Left ventricle myocardium inferior (tissue), 1 donor: Measurements from ENCODE around the gene RNF149. TPM values are rescaled to one million over a fixed set of nuclear protein-coding genes. Genes with fewer than 3 reads are reported as not detected.

Source experiments
- DNase-seq: peaks from one replicate; pipeline ENCODE4 v3.0.0-alpha.2; 2020
- H3K27ac ChIP-seq: fragments of 200-600 bp; replicated peaks from 2 replicates; pipeline ENCODE4 v1.8.0; 2021
- H3K27me3 ChIP-seq: fragments of 200-600 bp; 2 replicates; pipeline ENCODE4 v1.8.0; 2021; ENCODE audit warnings: low read depth
- H3K36me3 ChIP-seq: fragments of 200-600 bp; 2 replicates; pipeline ENCODE4 v1.8.0; 2021
- H3K4me1 ChIP-seq: fragments of 200-600 bp; 2 replicates; pipeline ENCODE4 v1.8.0; 2021
- H3K4me3 ChIP-seq: fragments of 200-600 bp; 2 replicates; pipeline ENCODE4 v1.8.0; 2021; ENCODE audit warnings: mild to moderate bottlenecking, moderate library complexity
- H3K9me3 ChIP-seq: fragments of 200-600 bp; replicated peaks from 2 replicates; pipeline ENCODE4 v1.8.0; 2021
- intact Hi-C: fragments of 100-400 bp; cut with micrococcal nuclease; formaldehyde crosslinking; loops from one replicate; pipeline ENCODE4 v1.11.0; 2022
- total RNA-seq: library from RNA; stranded (reverse); fragmentation: NEBNext Ultra II Directional; extraction: Animal tissue kit (Norgen Biotek cat#: 25700); gene quantifications from one replicate; pipeline ENCODE4 v1.2.1, GENCODE V29; 2021
- TF ChIP-seq, protein P1 (sequence below): fragments of 200-600 bp; IDR thresholded peaks from 2 replicates; pipeline ENCODE4 v1.8.0; 2021; ENCODE audit warnings: antibody characterized with exemption, mild to moderate bottlenecking, borderline replicate concordance
- donor health status: DM: no; HTN: yes; CAD: no; lungs with severe emphysema.

RNF149 gene
- total RNA-seq, 1 donor from 2014 or later, result 12.0 TPM

DNA sequence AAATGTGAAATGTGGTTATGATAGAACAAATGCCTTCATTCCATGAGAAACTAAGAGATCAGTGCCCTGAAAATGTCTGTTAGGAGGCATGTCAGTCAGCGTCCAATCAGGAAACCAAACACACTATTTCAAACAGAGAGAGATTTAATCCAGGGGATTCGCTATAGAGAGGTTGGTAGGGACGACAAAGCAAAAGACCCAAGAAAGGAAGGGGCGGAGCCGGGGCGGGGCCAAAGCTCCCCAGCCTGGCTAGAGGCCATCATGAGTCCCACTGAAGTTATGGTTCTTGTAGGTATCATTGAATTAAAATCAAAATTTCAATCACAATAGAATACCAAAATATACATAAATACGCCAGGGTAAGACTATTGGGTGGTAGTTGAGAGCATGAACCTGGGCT, 32.9 kb upstream of the RNF149 start:
- H3K4me3 ChIP-seq, result no peak overlapping the region
- intact Hi-C loops, result no loop called here
- no peak overlapping the region for H3K27ac ChIP-seq
- no peaks in the 10 kb centered on the region for H3K36me3 ChIP-seq
- H3K4me1 ChIP-seq, result no peaks in the 10 kb centered on the region
- no peak for DNase-seq
- no peaks in the 10 kb centered on the region for H3K9me3 ChIP-seq
- TF ChIP-seq, protein P1, sequence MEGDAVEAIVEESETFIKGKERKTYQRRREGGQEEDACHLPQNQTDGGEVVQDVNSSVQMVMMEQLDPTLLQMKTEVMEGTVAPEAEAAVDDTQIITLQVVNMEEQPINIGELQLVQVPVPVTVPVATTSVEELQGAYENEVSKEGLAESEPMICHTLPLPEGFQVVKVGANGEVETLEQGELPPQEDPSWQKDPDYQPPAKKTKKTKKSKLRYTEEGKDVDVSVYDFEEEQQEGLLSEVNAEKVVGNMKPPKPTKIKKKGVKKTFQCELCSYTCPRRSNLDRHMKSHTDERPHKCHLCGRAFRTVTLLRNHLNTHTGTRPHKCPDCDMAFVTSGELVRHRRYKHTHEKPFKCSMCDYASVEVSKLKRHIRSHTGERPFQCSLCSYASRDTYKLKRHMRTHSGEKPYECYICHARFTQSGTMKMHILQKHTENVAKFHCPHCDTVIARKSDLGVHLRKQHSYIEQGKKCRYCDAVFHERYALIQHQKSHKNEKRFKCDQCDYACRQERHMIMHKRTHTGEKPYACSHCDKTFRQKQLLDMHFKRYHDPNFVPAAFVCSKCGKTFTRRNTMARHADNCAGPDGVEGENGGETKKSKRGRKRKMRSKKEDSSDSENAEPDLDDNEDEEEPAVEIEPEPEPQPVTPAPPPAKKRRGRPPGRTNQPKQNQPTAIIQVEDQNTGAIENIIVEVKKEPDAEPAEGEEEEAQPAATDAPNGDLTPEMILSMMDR, result no peak
- H3K27me3 ChIP-seq, result no peaks in the 10 kb centered on the region

DNA sequence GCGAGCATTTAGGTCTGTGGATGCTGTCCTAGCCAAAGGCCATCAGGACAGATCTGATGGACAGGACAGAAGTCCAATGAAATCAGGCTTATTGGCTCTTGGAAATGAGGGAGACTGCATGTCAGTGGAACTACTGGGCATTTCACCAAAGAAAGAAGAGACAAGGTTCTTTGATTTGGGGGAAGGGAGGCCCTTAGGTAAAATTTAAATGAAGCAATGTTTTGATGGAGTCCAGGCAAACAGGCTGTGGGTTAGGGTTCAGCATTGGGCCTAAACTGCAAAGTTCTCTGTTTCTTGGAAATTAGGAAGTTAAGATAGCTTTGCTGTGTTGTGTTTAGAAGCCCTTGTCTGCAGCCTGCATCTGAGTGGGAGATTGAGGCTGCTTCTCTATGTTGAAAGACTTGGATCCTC, 31.6 kb upstream of the RNF149 start:
- Histone ChIP-seq H3K4me3 (no peak overlapping the region), H3K27me3 (no peaks in the 10 kb centered on the region), H3K9me3 (no peaks in the 10 kb centered on the region), H3K4me1 (no peaks in the 10 kb centered on the region), H3K27ac (no peak overlapping the region), H3K36me3 (no peaks in the 10 kb centered on the region)
- DNase-seq, result no peak
- intact Hi-C loops, result no loop called here
- TF ChIP-seq, protein P1, result no peak

- Histone ChIP-seq H3K27me3 (no peaks in the 10 kb centered on the region), H3K4me1 (no peaks in the 10 kb centered on the region), H3K27ac (no peak overlapping the region), H3K36me3 (no peaks in the 10 kb centered on the region), H3K4me3 (no peak overlapping the region), H3K9me3 (no peaks in the 10 kb centered on the region)
- intact Hi-C loops, result no loop called here
- TF ChIP-seq, protein P1, result no peak
- no peak for DNase-seq
These were observed 30.9 kb upstream of the RNF149 start for GRCh38 chr2:101339266-101339880.

DNA sequence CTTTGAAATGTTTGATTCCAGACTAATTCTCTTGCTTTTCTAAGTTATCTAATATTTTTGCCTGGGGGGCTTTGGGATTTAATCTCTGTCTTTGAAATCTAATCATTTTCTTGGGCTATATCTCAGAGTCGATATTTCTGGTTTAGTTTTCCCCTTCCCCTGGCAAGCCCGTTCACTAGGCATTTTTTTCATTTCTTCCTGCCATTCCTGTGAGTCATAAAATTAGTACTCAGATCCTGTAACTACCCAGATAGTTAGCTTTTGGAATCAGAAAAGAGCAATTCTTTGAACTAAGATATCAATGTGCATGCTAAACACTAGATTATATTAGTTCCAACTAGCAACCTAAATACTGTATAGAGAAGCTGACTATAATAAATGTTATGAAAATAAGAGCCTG, 29.4 kb upstream of the RNF149 start:
- Histone ChIP-seq H3K27ac (no peak overlapping the region), H3K4me1 (no peaks in the 10 kb centered on the region), H3K4me3 (no peak overlapping the region), H3K36me3 (no peaks in the 10 kb centered on the region), H3K9me3 (no peaks in the 10 kb centered on the region), H3K27me3 (no peaks in the 10 kb centered on the region)
- intact Hi-C loops, result no loop called here
- no peak for DNase-seq
- TF ChIP-seq, protein P1, result no peak

DNA sequence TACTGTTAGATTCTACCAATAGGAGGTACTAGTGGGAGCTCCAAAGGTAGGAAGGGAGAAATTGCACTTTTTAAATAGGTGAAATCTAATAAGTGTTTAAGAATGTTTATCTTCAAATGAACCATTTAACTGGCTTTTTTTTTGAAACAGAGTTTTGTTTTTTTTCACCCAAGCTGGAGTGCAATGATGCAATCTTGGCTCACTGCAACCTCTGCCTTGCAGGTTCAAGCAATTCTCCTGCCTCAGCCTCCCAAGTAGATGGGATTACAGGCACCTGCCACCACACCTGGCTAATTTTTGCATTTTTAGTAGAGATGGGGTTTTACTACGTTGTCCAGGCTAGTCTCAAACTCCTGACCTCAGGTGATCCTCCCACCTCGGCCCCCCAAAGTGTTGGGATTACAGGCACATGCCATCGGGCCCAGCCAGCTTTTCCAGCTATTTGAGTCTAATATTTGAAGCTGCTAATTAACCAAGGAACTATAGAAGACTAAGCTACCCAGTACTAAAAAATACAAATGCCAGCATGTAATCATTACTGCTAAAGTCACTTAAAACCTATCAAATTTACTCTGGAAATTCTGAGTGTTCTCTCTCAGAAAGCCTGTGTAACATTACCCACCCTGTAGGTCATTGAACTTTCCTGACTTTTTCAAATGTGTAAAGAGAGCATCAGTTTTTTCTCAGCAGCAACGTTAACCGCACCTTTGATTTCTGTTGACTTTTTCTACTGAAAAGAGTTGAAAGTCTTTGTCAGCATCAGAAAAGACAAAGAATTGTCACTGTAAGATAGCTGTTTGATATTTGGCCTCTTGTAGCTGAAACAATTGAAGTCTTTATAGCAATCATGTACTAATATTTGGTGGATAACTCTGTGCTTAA, 24.6 kb upstream of the RNF149 start:
- no peak overlapping the region for H3K27ac ChIP-seq
- no peaks in the 10 kb centered on the region for H3K27me3 ChIP-seq
- TF ChIP-seq, protein P1, result no peak
- peaks cover 29% of the 10 kb centered on the region for H3K4me1 ChIP-seq
- H3K36me3 ChIP-seq, result no peaks in the 10 kb centered on the region
- no peak overlapping the region for H3K4me3 ChIP-seq
- intact Hi-C loops, result no loop called here
- DNase-seq, result no peak
- H3K9me3 ChIP-seq, result no peaks in the 10 kb centered on the region
